NCI-H146 (cell line): ENCODE measurements around the gene RAB43.
"Not testable (repeated sequence)": the region's sequence is repeated elsewhere in the genome, so short reads cannot be mapped to it uniquely, and the experiment has no call there.

Experiments
- DNase-seq: peaks from one replicate; lab custom pipeline; 2025; lab: John Stamatoyannopoulos, UW

RAB43 gene

GRCh38 chr3:129121792-129122411, at the start of gene RAB43:
TSS of gene RAB43 (minus strand) at chr3:129121804. CDS start at chr3:129121489, 315 bp downstream.
- DNase-seq = peak; percentile 94

DNA sequence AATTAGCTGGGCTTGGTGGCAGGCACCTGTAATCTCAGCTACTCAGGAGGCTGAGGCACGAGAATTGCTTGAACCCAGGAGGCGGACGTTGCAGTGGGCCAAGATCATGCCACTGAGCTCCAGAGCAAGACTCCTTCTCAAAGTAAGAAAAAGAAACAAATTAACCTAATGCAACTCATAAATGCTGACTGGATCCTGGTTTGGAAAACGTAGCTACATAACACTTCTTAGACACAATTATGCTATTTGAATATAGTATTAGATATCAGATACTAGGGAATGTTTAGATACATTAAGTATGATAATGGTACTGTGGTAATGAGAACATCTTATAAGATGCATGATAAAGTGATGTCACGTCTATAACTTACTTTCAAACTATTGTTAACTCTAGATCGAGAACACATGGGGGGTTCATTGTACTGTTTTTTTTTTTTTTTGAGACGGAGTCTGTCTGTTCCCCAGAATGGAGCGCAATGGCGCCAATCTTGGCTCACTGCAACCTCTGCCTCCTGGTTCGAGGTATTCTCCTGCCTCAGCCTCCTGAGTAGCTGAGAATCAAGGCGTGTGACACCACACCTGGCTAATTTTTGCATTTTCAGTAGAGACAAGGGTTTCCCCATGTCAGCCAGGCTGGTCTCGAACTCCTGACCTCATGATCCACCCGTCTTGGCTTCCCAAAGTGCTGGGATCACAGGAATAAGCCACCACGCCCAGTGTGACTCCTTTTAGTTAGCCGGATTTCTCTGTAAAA, 45.2 kb upstream of the RAB43 start:
- no peak for DNase-seq

DNA sequence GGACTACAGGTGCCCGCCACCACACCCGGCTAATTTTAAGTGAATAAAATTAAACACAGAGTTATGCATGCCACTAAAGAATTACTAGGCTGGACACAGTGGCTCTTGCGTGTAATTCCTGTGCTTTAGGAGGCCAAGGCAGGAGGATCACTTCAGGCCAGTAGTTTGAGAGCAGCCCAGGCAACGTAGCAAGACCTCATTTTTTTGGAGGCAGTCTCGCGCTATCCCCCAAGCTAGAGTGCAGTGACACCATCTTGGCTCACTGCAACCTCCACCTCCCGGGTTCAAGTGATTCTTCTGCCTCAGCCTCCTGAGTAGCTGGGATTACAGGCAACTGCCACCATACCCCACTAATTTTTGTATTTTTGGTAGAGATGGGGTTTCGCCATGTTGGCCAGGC, 44.0 kb upstream of the RAB43 start:
- DNase-seq = not testable (repeated sequence)

DNA sequence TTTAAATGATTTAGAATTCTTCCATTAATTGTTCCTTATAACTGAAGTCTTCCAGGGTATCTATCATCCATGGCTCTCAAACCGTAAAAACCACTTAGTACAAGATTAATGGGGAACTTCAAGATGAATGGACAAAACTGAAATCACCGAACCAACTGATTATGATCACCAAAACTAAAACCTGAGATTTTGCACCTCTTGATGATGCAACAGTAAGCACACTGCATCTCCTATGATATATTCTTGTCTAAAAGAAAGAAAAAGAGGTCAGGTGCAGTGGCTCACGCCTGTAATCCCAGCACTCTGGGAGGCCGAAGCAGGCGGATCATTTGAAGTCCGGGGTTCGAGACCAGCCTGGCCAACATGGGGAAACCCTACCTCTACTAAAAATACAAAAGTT, 42.9 kb upstream of the RAB43 start:
- DNase-seq = no peak

DNA sequence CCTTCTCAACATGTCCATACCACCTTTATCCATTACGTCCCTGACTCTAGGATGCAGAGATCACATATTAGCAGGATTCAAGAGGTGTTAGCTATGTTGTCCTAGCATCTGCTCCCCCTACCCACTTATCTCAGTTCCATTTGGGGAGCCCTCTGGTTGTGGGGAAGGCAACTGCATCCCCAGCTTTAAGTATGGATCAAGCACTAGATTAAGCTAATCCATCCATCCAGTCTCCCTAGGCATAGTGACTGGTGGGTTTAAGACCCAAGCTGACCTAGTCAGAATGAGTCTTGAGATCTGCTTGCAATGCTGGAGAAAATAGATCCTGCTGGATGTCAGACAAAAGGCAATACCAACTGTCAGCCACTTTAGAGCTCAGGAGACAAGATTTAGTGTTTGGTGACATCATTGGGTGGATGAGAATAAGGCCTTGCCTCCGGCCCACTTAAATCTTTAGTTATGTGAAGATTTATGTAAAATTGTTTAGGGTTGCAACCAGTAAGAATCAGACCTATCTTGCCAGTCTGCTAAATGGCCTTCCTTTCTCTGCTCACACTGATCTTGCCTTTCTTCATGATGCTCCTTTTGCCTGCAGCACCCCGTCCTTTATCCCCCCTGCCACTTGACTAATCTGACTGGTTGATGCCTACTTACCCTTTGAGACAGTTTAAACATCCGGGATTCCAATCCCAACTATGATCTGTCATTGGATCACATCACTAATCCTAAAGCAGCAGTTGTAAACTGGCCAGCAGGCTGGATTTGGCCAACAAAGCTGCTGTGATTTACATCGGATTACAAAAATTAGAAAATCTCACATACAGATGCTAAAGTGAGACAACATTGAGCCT, 41.4 kb upstream of the RAB43 start:
- no peak for DNase-seq

- DNase-seq = no peak
Measured at GRCh38 chr3:129161860-129162271, 40.3 kb upstream of the RAB43 start.

DNA sequence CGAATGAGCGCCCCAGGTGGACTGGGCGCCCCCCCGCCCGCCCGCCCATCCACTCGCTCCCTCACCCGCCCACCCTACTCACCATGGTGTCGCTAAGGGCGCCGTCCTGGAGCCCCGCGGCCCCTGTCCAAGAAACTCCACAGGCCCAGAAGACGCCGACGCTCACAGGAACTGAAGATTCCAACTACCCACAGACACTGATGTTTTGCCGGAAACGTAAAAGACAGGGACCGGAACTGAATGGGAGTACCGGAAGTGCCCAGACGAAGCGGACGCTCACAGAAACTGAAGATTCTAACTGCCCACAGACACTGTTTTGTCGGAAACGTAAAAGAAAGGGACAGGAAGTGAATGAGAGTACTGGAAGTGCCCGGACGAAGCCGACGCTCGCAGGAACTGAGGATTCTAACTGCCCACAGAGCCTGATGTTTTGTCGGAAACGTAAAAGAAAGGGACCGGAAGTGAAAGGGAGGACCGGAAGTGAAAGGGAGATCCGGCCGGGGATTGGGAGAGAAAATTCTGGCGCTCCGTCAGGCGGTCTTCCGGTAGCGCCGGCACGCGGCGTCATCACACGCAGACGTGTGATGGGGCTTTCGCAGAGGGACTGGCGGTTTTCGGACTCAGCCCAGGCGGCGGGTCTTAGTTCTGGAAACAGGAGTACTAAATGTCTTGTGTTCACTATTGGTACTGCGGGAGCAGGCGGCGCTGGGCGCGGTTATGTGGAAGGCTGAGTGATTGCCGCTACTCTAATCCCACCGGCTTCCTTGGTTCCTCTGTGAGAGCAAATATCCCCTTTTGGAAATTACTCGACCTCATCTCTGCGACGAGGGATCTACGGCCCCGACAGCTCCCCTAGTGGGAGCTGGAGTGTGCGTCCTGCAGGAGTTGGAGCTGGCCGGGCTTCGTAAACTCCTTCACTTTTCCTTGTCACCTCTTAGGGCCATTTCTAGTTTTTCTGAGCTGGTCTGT, 39.6 kb upstream of the RAB43 start, which contains the start of gene ISY1:
Gene ISY1 (minus strand): TSS at position 173 of the 969 bp plus-strand sequence. CDS start 88 bp downstream, at position 85.
- peak; percentile 98 for DNase-seq

DNA sequence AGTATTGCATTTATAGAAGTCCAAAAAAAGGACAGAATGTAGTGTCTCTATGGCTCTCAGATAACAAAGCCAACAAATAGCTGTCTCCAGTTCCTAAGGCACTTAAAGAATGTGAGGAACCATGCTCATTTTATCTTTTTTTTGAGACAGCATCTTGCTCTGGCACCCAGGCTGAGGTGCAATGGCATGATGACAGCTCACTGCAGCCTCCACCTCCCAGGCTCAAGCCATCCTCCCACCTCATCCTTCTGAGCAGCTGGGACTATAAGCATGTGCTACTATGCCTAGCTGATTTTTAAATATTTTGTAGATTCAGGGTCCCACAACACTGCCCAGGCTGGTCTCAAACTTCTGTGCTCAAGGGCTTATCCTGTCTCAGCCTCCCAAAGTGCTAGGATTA, 23.2 kb upstream of the RAB43 start:
- no peak for DNase-seq

- not testable (repeated sequence) for DNase-seq
Measured at GRCh38 chr3:129141011-129141410, 19.4 kb upstream of the RAB43 start.

- DNase-seq = no peak
Measured at GRCh38 chr3:129139911-129140310, 18.3 kb upstream of the RAB43 start.

- DNase-seq = not testable (repeated sequence)
Measured at GRCh38 chr3:129136275-129136674, 14.7 kb upstream of the RAB43 start.

- peak; percentile 42 for DNase-seq
Measured at GRCh38 chr3:129132097-129132866, 10.7 kb upstream of the RAB43 start.

DNA sequence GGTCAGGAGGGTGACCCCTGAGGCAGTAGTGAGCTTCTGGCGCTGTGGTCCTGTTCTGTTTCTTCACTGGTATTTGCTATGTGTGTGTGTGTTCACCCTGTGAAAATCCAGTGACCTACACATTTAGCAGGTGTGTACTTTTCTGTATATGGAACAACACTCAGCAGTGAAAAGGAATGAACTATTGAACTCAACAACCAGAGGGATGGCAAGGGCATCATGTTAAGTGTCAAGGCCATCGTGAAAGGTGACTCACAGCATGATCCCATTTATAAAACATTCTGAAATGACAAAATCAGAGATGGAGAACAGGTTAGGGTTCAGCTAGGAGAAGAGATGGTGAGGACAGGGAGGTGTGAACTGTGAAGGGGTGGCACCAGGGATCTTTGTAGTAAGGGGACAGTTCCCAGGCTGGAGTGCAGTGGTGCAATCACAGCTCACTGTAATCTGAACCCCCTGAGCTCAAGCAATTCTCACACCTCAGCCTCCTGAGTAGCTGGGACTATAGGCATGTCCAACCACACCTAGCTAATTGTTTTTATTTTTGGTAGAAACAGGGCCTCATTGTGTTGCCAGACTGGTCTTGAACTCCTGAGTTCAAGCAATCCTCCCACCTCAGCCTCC, 10.0 kb upstream of the RAB43 start:
- DNase-seq = no peak

DNA sequence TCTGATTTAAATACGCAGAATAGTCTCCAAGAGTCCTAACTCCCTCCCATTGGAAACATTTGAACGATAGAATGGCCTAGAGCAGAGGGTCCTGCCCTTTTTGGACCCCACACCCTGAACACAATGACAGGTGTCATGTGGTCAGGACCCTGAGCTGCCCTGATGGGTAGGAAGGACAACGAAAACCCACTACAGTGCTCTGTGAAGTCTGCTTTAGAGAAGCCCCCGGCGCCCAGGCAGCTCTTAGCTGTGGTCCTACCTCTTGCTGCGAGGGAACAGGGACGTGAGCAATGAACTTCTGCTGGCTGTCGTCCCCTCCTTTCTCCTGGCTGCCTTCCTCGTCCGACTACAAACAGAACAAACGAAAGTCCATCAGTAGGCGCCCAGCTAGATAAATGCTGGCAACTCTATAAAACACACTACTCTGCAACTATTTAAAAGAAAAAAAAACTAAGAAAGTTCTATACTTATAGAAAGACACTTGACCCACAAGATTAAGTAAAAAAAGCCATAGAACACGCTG, 8.7 kb upstream of the RAB43 start:
- no peak for DNase-seq

GRCh38 chr3:129128357-129129155, 7.0 kb upstream of the RAB43 start:
- no peak for DNase-seq

- DNase-seq = no peak
Measured at GRCh38 chr3:129126726-129127280, 5.2 kb upstream of the RAB43 start.

DNA sequence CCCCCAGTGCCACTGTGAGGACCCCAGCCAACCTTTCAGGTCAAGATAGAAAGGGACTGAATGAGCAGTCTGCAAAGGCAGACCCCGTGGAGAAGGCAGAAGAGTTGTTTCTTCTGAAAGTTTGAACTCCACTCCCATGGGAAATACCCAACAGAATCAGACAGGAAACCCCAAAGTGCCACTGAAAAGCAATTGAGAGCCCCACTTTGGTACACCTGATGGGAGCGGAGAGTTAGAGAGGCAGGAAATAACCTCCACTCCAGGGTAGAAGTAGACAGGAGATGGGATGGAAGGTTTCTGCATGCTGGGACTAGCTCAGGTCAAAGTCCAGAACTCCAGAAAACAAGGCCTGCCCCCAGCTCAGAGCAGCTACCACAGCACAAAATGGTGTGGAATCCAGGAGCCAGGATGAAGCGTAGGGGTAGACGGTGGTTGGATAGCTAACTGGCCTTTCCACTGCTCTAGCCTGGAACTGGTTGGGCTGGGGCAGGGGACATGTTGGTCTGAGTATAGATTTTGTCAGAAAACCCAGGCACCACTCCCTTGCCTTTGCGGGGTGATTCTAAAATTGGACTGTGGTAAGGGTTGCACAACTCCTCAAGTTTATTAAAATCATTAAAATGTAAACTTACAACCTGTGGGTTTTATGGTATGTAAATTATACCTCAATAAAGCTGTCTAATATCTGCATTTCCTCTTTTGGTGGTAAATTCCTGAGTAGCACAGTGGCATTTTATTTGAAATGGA, 1.9 kb upstream of the RAB43 start:
- peak; percentile 20 for DNase-seq

DNA sequence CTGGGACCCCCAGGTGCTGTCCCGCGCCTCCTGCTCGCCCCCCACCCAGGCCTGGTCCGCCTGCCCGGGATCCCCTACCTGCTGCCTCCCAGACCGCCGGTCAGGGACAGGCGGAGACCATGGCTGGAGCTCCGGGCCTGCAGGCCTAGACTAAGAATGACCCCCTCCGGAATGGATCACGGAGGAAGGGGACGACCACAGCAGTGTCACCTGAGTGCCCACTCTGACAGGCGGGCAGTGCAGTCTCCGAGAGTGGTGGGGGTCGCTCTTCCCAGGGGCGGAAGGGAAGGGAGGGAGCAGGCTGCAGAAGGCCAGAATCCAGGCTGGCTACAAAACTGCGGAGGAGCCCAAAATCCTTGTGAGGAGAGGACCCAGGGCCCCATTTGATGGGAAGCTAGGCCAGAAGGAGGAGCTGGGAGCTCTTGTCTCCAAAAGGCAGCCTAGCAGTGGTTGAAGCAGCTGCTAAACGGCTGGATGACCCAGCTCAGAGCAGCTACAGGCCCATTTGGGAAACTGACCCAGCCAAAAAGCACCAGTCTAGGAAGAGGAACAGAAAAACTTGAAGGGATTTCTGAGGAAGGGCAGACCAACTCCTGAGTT, 908 bp upstream of the RAB43 start:
- no peak for DNase-seq
